HG02571 (cell line): ENCODE measurements around the gene PLPP2.

ENCODE experiments used
- ATAC-seq: cut with Tn5 transposase; IDR thresholded peaks from one replicate; pipeline ENCODE4 v1.9.1; 2021; ENCODE audit warnings: mild to moderate bottlenecking, moderate library complexity; ENCODE audit not compliant: unreplicated experiment

PLPP2 gene

DNA sequence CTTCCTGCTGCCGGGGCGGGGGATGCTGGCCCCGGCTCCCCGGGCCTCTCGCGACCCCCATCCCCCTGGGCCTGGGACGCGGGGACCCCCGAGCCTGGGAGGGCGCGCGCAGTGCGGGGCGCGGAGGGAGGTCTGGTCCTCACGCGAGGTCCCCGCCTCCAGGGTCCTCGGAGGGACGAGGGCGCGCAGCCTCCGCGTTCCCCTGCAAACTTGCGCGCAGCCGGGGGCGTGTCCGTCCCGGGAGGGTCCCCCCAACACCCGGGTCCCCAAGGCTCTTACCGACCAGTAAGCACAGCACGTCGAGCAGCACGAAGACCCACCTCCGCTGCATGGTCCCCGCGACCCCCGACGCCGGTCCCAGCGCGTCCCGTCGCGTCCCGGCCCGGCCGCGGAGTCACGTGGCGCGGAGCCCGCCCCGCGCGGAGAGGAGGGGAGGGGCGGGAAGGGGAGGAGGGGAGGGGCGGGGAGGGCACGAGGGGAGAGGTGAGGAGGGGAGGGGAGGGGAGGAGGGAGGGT lies at the start of gene PLPP2:
PLPP2 (minus strand) TSS at position 398 of the 516 bp plus-strand sequence; CDS start at position 331, 67 bp downstream.
- no peak for ATAC-seq

GRCh38 chr19:340620-341385 lies 49.6 kb upstream of the PLPP2 start:
- ATAC-seq: no peak

DNA sequence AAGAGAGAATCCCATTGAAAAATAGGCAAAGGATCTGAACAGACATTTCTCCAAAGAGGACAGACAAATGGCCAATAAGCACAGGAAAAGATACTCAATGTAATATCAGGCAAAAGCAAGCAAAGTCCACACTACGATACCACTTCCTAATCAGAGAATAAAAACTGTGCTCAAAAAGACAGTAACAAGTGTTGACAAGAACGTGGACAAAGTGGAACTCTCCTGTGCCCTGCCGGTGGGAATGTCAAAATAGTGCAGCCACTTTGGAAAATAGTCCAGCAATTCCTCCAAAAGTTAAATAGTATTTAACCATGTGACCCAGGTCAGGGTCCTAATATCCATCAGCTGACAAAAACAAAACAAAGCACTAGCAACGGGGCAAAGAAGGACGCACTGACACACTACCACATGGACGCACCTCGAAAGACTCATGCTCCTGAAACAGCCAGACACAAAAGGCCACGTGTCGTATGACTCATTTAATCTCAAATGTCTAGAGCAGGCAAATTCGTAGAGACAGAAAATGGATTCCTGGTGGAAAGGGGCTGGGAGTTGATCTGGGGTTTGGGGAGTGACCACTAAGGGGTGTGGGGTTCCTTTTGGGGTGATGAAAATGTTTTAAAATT lies 48.2 kb upstream of the PLPP2 start:
- ATAC-seq: no peak

- no peak for ATAC-seq
Observed at GRCh38 chr19:338421-338820, 47.2 kb upstream of the PLPP2 start.

- no peak for ATAC-seq
Observed at GRCh38 chr19:336067-336614, 44.9 kb upstream of the PLPP2 start.

- no peak for ATAC-seq
Observed at GRCh38 chr19:335486-336066, 44.4 kb upstream of the PLPP2 start.

DNA sequence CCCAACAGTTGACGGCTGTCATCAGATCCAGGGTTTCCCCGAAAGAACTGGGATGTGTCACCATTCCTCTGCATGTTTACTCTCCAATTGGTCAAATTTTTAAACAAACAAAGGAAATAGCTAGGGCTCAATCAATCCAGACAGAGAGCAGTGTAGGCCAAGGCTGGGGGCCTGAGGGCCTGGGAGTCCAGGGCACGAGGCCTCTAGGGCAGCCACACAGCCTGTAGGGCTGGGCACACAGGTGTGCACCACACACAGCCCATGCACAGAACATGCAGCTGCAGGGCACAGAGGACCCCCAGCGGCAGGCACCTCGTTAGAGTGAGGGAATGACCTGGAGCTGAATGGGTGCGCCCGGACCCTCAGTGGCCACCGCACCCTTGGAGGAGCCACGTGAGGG lies 43.9 kb upstream of the PLPP2 start:
- no peak for ATAC-seq

GRCh38 chr19:334296-335071 lies 43.3 kb upstream of the PLPP2 start:
- ATAC-seq: no peak

- ATAC-seq: no peak
Observed at GRCh38 chr19:330503-330902, 39.3 kb upstream of the PLPP2 start.

GRCh38 chr19:329876-330275 lies 38.7 kb upstream of the PLPP2 start:
- no peak for ATAC-seq

- no peak for ATAC-seq
Observed at GRCh38 chr19:328025-328505, 36.9 kb upstream of the PLPP2 start.

DNA sequence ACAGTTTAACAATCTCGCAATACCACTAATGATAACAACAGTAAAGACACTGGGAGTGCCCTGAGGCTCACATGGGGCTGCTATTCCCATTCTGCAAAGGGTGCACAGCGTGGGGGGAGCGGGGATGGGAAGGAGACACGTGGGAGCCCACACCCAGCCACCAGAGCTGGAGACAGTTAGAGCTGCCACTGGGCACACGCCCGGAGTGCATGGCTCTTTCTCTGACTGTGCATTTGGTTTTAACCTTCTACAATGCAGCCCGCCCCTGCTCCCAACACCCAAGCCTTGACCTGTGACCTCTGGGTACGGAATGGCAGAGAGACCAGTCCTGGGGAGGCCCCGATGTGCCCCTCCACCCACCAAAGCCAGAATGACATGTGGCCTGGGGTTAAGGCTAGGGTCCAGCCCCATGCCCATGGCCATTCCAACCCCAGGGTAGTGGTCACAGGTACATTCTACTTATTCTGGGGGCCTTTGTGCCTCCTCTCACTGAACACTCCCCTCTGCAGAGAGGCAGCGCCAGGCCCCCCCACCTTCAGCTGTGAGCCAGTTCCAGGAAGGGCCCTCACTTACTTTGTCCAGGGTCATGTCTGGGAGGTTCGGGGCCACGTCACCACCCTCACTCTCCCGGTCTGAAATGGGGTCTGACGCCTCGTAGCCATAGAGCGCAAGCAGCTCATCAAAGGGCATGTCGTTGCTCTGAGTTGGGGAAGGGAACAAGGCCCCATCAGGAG lies 36.3 kb upstream of the PLPP2 start:
- ATAC-seq: no peak

DNA sequence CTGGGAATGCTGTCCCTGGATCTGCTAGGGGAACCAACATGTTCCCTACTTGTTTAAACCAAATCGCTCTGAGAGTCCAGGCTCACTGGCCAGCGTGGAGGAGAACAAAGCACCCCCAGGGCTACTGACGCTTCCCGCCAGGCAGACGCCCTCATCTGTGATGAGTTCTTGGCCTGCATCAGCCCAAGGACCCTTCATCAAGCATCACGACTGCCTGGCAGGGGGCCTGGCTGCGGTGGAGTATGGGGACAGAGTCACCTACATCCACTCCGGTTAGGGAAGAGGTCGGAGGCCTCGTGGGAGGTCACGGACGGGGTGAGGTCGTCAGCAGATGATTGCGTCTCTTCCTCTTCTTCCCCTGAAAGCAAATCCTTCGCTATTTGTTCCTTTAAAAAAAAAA lies 35.7 kb upstream of the PLPP2 start:
- no peak for ATAC-seq

GRCh38 chr19:325937-326565 lies 34.8 kb upstream of the PLPP2 start:
- ATAC-seq: no peak

GRCh38 chr19:325173-325936 lies 34.2 kb upstream of the PLPP2 start:
- no peak for ATAC-seq

DNA sequence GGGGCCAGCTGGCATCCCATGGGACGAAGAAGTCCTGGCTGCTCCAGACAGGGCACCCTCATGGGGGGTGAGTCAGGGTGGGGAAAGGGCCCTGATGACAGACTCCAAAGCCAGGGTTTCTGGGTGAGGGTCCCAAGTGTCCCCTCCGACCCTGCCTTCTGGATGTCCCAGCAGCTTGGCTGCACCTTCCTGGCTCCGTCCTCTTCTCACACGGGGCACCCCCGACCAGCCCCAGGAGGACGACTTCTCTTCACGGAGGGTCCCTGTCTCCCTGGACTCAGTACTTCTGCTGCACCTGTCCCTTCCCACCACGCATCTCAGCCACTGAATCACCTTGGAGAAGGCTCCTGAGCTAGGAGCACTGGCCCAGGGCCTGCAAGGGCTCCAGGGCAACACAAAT lies 33.5 kb upstream of the PLPP2 start:
- no peak for ATAC-seq

DNA sequence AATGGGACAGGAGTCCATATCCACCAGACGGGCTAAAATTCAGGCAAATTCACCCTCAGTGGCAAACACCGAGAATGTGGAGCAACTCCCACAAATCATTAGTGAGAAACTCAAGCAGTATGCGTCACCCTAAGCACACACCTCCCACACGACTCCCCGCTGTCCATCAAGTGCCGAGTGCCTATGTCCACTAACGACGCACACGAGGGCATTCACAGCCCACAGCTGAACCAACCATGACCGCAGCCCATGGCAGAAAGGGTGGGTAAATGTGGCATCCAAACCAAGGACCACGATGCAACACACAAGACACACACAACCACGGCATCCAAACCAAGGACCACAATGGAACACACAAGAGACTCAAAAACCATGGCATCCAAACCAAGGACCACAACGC lies 31.4 kb upstream of the PLPP2 start:
- ATAC-seq: no peak

DNA sequence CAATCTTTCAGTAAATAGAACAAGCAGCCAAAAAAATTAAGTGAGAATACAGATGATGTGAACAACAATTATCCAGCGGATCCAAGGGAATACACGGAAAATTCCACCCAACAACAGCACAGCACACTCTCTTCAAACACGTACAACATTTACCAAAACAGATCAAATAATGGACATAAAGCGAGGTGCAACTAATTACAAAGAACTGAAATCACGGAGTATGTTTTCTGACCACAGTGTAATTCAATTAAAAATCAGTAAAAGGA lies 27.2 kb upstream of the PLPP2 start:
- no peak for ATAC-seq
